H1 (cell line): Measurements from ENCODE around the gene NDP. TPM values are rescaled to one million over a fixed set of nuclear protein-coding genes. Genes with fewer than 3 reads are reported as not detected.

ENCODE experiments used
- CTCF ChIP-seq, 3 experiments: IDR thresholded peaks; 1 replicate in 2 of 3; 2 replicates in 1 of 3; pipeline versions ENCODE4 v1.5.1 to v1.6.1; 2011; ENCODE audit warnings: low read length in 3 of 3, mild to moderate bottlenecking in 3 of 3, inconsistent platforms in 2 of 3, low read depth in 1 of 3, moderate library complexity in 1 of 3; ENCODE audit not compliant: insufficient read depth in 1 of 3; ENCODE audit errors: control extremely low read depth in 1 of 3
- RNF2 ChIP-seq: fragments of 200-900, 300-1000 bp; sonication (generic); IDR thresholded peaks from 2 replicates; pipeline ENCODE4 v1.7.1; 2016; ENCODE audit warnings: borderline replicate concordance, low read depth, mild to moderate bottlenecking, antibody characterized with exemption, low read length; ENCODE audit not compliant: poor library complexity, severe bottlenecking; ENCODE audit errors: missing control alignments
- TCF12 ChIP-seq: IDR thresholded peaks from 2 replicates; pipeline ENCODE4 v1.6.1; 2011; ENCODE audit warnings: low read depth, mild to moderate bottlenecking, low read length
- polyA plus RNA-seq, 7 experiments: library from polyadenylated mRNA; depleted of rRNA in 3 of 7; stranded (reverse) in 5 of 7; unstranded in 2 of 7; fragments of >200 nt in 5 of 7; fragments of 200-250 nt in 2 of 7; gene quantifications; 1 replicate in 5 of 7; 2 replicates in 1 of 7; 4 replicates in 1 of 7; pipeline versions ENCODE4 v1.2.1 to v1.2.3, GENCODE V29; 2011 to 2013; ENCODE audit warnings: missing spikeins in 2 of 7, mixed read lengths in 2 of 7
- total RNA-seq: library from RNA; stranded (reverse); fragmentation: NEBNext Ultra II Directional; extraction: Animal tissue kit (Norgen Biotek cat#: 25700); gene quantifications from 2 replicates; pipeline ENCODE4 v1.2.1, GENCODE V29; 2021

NDP gene
- total and polyA plus RNA-seq, 2 of the 8 experiments (the other 6 are each of a cell fraction or from before 2014, with no cell fraction given) = 0.26 to 0.82 TPM

GRCh38 chrX:43968359-43968781 lies 4.8 kb downstream of the NDP start (continued):
- TF ChIP-seq TCF12 = no peak
- no peak for TF ChIP-seq RNF2
- no peak for TF ChIP-seq CTCF (IDR thresholded peaks at IDR 0.05; ENCODE audit: control extremely low read depth in 1 of 3, insufficient read depth in 1 of 3, low read depth in 1 of 3, low read length in 3 of 3)
